Activated gamma-delta T cell (primary cell): ENCODE data around the gene ANKS4B.
"Not testable (repeated sequence)": the region's sequence is repeated elsewhere in the genome, so short reads cannot be mapped to it uniquely, and the experiment has no call there.

Experiments used
- DNase-seq: peaks from one replicate; lab custom pipeline; 2025; lab: John Stamatoyannopoulos, UW

ANKS4B gene

GRCh38 chr16:21218153-21218552, 15.3 kb upstream of the ANKS4B start:
- DNase-seq, result no peak

GRCh38 chr16:21219551-21219950, 13.9 kb upstream of the ANKS4B start:
- no peak for DNase-seq

DNA sequence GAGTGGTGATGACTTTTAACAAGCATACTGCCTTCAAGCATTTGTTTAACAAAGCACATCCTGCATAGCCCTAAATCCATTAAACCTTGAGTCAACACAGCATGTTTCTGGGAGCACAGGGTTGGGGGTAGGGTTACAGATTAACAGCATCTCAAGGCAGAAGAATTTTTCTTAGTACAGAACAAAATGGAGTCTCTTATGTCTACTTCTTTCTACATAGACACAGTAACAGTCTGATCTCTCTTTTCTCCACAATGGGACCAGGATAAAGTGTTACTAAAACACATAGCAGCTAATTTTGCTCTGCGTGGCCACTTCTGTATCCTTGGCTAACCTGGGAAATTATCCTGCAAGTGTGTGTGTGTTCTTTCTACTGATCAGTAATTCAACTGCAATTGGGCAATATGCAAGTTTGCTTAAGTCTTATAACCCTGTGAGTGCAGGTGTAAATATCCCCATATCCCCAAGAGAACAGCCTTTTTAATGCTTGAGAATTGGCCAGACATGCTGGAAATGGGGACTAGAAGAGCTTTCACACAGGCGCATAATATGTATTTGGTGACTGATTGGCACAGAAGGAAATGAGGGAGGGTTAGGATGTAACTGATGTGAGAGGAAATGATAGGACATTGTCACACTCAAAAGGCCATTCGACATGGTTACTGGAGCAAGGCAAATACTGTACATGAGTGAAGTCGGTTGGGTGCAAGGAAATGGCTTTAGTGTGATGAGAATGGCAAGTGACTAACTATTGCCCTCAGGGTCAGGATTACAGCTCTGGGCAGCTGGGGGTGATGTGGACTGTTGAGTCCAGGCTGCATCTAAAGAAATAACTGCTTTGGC, 10.8 kb upstream of the ANKS4B start:
- DNase-seq, result no peak

GRCh38 chr16:21223787-21224186, 9.7 kb upstream of the ANKS4B start:
- DNase-seq, result no peak

DNA sequence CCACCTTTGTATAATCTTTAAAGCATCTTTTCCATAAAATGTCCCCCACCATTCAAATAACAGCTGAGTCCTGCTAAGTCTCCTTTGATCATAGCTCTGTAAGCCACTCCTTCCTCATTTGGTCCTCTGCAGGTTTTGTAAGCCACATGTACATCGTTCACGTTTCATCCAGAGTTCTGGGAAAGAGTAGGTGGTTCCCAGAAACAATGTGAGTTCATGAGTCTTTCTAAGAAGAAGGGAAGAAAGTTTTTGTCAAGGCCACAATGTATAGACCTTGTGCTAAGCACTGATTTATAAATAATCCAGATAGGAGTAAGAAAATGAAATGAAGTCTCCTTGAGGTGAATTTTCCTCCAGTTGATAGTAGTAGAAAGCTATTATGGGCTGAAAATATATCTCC, 8.7 kb upstream of the ANKS4B start:
- DNase-seq, result no peak

- DNase-seq, result no peak
Observed at GRCh38 chr16:21226749-21227148, 6.8 kb upstream of the ANKS4B start.

DNA sequence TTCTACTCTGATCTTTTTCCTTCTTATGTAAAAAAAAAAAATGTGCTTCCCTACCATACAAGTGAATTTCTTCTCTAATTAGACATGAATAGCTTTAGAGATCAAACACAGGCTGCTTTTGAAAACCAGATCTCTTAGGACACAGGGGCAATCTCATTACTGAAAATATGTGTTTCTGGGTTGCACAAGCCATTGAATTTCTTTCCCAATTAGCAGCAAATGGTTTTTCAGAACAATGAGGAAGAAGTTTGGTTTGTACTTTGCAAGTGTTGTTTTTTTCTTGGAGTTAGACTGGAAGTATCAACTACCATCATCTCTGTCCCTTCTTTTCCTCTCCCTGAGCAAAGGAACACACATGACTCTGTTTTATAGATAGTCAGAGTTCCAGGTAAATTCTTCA, 5.6 kb upstream of the ANKS4B start:
- no peak for DNase-seq

GRCh38 chr16:21228361-21228872, 5.1 kb upstream of the ANKS4B start:
- no peak for DNase-seq

DNA sequence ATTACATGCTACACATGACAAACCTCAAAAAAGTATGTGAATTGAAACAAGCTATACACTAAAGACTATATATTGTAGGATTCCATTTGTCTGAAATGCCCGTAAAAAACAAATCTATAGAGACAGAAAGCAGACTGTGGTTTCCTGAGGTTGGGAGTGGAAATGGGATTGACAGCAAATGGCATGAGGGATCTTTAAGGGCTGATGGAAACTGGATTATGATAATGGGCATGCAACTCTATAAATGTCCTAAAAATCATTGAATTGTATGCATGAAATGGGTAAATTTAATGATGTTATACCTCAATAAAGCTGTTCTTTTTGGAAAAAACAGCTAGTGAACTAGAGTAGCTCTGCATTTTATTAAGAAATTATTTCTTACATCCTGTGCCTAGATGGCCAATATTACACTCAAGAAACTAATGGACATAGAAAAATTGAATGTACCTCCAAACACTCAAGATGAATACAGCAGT, 416 bp upstream of the ANKS4B start:
- DNase-seq, result no peak

DNA sequence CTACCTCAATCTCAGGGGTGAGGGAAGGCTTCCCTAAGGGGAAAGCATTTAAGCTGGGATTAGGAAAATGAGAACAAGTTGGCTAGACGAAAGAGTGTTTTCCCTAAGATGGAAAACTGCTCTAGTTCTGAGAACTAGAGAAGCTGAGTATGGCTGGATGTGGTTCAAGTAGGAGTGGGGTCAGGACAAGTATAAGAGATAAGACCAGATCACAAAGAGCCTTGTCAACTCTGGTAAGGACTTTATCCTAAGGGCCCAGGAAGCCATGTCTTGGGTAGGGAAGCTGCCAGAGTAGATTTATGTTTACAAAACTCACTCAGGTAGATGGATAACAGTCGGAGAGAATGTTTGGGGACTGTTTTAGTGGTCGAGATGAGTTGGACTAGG, 1.7 kb downstream of the ANKS4B start:
- no peak for DNase-seq

- no peak for DNase-seq
Observed at GRCh38 chr16:21236831-21237230, 3.3 kb downstream of the ANKS4B start.

DNA sequence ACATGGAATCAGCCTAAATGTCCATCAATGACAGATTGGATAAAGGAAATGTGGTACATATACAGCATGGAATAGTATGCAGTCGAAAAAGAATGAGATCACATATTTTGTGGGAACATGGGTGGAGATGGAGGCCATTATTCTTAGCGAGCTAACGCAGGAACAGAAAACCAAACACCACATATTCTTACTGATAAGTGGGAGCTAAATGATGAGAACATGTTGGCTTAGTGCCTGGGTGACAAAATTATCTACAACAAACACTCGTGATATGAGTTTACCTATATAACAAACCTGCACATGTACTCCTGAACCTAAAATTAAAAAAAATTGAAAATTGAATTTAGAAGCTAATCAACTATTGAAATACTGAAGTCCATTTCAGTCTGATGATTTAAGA, 6.1 kb downstream of the ANKS4B start:
- DNase-seq, result no peak

DNA sequence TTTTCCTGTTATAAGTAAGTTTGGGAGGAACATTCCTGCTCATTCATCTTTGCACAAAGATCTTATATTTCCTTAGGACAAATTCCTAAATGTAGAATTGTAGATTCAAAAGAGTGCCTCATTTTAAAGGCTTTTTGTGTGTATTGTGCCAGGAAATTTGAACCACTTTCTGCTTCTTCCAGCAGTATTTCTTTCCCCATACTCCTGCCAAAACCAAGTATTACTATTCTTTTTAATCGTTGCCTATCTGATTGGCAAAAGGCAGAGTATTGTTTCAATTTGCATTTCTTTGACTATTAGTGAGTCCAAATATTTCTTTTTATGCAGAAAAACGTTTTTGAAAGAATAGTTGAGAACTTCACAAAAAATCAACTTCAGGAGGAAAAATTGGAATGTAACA, 9.3 kb downstream of the ANKS4B start:
- no peak for DNase-seq

DNA sequence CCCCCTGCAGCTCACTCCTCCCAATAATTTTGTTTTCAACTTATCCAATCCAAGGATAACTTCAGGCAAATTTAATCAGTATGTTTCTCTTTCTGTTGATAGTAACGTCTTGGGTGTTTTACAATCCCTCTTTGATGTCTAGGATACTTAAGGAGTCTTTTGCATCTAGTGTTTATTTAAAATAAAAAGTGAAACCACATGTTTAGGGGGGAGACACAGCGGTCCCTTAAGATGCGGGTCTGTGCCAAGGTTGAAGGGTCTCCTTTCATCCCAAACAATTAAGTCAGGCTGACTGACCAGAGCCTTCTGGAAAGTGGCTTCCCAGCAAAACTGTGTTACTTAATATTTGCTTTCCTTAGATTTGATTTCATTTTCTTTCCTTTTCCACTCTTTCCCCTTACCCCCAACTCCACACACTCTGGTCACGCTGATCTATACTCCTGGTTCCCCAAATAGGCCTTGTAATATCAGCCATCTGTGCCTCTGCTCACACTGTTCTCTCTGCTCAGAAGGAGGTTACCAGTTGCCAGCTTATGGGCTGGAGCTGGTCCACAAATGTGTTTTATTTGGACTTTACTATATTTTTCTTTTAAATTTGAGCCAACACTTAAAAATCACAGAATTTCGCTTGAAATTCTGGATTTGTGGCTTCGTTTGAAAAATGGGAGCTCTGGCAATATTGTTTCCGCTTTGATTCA, 11.2 kb downstream of the ANKS4B start:
- DNase-seq, result no peak

DNA sequence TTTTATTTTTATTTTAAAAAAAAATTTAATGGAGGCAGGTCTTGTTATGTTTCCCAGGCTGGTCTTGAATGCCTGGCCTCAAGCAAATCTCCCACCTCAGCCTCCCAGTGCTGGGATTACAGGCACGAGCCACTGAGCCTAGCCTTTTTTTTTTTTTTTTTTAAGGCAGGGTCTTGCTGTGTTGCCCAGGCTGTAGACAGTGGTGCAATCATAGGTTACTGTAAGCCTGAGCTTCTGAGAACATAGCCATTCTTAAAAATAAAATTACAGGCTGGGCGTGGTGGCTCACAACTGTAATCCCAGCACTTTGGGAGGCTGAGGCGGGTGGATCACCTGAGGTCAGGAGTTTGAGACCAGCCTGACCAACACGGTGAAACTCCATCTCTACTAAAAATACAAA, 14.7 kb downstream of the ANKS4B start:
- DNase-seq, result not testable (repeated sequence)

GRCh38 chr16:21250072-21250923, 16.8 kb downstream of the ANKS4B start:
- DNase-seq, result no peak

DNA sequence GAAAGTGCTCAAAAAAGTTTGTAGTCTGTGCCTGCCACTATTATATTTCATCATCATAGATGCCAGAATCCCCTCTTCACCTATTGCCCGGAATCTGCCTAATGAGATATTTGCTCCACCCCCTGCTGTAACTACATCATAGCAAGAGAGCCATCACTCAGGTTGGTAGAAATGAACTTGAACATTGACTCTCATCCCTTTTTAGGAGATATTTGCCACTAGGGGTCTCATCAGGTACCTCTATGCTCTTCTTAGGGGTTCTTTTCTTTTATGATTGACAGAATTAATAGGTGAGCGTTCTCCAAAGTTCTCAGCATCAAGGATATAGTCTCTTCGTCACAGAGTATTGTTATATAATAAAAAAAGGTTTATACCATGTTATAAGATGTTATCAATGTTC, 20.0 kb downstream of the ANKS4B start:
- DNase-seq, result no peak

DNA sequence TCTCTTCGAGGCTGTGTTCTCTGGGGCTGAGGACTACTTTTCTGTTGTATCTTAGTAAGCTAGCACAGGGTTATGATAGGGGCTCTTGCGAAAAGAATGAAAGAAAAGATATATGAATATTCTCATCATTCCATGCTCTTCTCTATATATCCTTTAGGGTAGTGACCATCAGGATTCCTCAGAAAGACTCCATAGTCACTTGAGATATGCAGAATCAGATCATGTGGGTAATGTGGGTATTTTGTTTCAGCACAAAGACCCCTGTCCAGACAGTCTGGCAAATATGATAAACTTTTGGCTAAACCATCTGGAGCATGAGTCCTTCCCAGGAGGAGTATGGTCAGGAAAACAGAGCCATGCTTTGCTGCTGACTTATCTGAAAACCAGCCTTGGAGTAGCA, 23.1 kb downstream of the ANKS4B start:
- DNase-seq, result no peak

DNA sequence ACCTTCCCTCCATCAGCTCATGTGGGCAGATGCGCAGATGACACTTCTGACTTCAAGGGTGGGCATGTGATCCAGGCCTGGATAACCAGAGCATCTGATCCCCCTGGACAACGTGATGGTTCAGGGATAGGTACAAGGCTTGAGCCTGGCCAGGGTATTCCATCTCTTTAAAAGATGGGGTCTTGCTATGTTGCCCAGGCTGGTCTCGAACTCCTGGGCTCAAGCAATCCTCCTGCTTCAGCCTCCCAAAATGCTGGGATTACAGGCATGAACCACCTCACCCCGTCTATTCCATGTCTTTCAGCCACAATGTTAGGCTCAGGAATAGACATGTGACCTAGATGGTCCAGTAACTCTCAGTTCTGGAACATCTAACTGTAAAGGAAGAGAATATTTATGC, 23.8 kb downstream of the ANKS4B start:
- no peak for DNase-seq

- no peak for DNase-seq
Observed at GRCh38 chr16:21260870-21261791, 27.6 kb downstream of the ANKS4B start.
